Activated naive CD4-positive, alpha-beta T cell treated with anti-CD3 and anti-CD28 coated beads, Interleukin-2, amount 50 U/mL, for 72 hours (primary cell): ENCODE data around the gene KLF12. TPM values are rescaled to one million over a fixed set of nuclear protein-coding genes. Genes with fewer than 3 reads are reported as not detected.

ENCODE experiments used
- ATAC-seq, 2 donors: fragments of 150-1000 bp; cut with Tn5 transposase; 2 replicates each; pipeline ENCODE4 v1.10.0; 2021; ENCODE audit warnings: mild to moderate bottlenecking in 2 of 2, moderate library complexity in 2 of 2
- DNase-seq, 2 donors: peaks; one replicate each; pipeline ENCODE4 v3.0.0; 2021 to 2022; ENCODE audit warnings: low spot score in 2 of 2
- H3K27ac Mint-ChIP-seq, 2 donors: one replicate each; pipeline ENCODE4 v1.8.0; 2022; ENCODE audit warnings: mild to moderate bottlenecking in 2 of 2, mixed read lengths in 2 of 2
- H3K36me3 Mint-ChIP-seq, 2 donors: one replicate each; pipeline ENCODE4 v1.8.0; 2022; ENCODE audit warnings: mixed read lengths in 2 of 2
- H3K9me3 Mint-ChIP-seq, 2 donors: one replicate each; pipeline ENCODE4 v1.8.0; 2022; ENCODE audit warnings: mixed read lengths in 2 of 2
- total RNA-seq, 2 donors: library from RNA; stranded (reverse); gene quantifications; one replicate each; pipeline ENCODE4 v1.2.3, GENCODE V29; 2022

Gene KLF12
- total RNA-seq, 2 donors from 2014 or later: 18.4 to 25.6 TPM

- Mint-ChIP-seq H3K36me3 (peaks cover 22 to 41% of the 10 kb centered on the region in 2 donors), H3K9me3 (peaks cover 12 to 28% of the 10 kb centered on the region in 2 donors), H3K27ac (no peak overlapping the region)
- DNase-seq: no peak
- ATAC-seq: no peak
Measured at GRCh38 chr13:74114641-74115040, 19.6 kb downstream of the KLF12 start.

- H3K9me3 Mint-ChIP-seq: peaks cover 9 to 24% of the 10 kb centered on the region in 2 donors
- DNase-seq (no peak), ATAC-seq (no peak)
- no peak overlapping the region for H3K27ac Mint-ChIP-seq
- peaks cover 18 to 37% of the 10 kb centered on the region in 2 donors for H3K36me3 Mint-ChIP-seq
Measured at GRCh38 chr13:74114202-74114601, 20.0 kb downstream of the KLF12 start.

DNA sequence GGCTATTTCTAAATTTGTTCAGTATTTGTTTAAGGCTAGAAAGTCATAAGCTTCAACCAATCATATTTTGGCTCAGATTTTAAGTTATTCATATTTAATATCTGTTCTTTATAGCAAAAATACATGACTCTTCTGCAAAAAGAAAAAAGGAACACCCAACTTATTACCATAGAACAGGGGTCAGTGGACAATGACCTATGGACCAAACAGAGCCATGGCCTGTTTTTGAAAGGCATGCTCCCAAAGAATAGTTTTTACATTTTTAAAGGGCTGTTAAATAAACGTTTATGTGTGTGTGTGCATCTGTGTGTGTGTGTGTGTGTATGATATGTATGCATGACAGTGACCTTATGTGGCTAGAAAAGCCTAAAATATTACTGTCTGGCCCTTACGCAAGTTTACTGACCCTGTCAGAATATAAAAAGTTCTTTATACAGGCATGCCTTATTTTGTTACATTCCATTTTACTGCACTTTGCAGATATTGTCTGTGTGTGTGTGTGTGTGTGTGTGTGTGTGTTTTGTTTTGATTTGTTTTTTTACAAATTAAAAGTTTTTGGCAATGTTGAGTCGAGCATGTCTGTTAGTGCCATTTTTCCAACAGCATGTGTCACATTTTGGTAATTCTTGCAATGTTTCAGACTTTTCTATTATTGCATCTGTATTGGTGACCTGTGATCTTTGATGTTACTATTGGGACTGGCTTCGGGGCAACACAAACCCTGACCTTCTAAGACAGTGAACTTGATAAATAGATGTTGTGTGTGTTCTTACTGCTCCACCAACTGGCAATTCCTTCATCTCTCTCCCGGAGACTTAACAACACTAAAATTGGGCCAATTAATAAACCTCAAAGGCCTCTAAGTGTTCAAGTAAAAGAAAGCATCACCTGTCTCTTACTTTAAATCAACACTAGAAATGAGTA, 22.0 kb downstream of the KLF12 start:
- no peak for ATAC-seq
- Mint-ChIP-seq H3K27ac (peak overlapping the region in 1 of 2 donors; percentile 3), H3K36me3 (peaks cover 10 to 16% of the 10 kb centered on the region in 2 donors), H3K9me3 (peaks cover 0 to 8% of the 10 kb centered on the region in 2 donors)
- no peak for DNase-seq

GRCh38 chr13:74111399-74111798, 22.8 kb downstream of the KLF12 start:
- peaks cover 10 to 15% of the 10 kb centered on the region in 2 donors for H3K36me3 Mint-ChIP-seq
- H3K9me3 Mint-ChIP-seq: peaks cover 0 to 7% of the 10 kb centered on the region in 2 donors
- DNase-seq (no peak), ATAC-seq (no peak)
- no peak overlapping the region for H3K27ac Mint-ChIP-seq

DNA sequence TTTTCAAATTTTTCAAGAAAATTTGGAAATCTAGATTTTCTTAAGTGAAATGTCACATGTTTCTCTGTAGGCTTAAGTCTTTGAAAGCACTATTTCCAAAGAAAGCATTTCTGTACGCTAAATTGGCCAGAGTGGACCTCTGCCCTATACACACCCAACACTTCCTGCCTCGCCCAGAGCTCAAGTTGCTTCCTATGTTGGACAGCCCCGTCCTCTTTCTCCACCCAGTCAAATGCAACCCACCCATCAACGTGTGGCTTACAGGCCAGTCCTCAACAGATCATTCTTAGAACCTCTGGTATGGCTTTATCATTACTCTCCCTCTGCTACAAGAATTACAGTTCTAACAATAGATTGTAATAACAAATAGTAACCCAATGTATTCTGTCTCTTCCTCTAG, 24.2 kb downstream of the KLF12 start:
- H3K27ac Mint-ChIP-seq: peak overlapping the region; percentile 24 to 53
- no peaks in the 10 kb centered on the region for H3K9me3 Mint-ChIP-seq
- H3K36me3 Mint-ChIP-seq: peaks cover 6 to 7% of the 10 kb centered on the region in 2 donors
- ATAC-seq: no peak
- no peak for DNase-seq

GRCh38 chr13:74107598-74107997, 26.6 kb downstream of the KLF12 start:
- Mint-ChIP-seq H3K9me3 (no peaks in the 10 kb centered on the region), H3K36me3 (peaks cover 2 to 5% of the 10 kb centered on the region in 2 donors), H3K27ac (no peak overlapping the region)
- DNase-seq (no peak), ATAC-seq (no peak)

- Mint-ChIP-seq H3K36me3 (peaks cover 0 to 20% of the 10 kb centered on the region in 2 donors), H3K9me3 (peaks cover 0 to 7% of the 10 kb centered on the region in 2 donors), H3K27ac (no peak overlapping the region)
- no peak for ATAC-seq
- no peak for DNase-seq
Measured at GRCh38 chr13:74105871-74106270, 28.3 kb downstream of the KLF12 start.

DNA sequence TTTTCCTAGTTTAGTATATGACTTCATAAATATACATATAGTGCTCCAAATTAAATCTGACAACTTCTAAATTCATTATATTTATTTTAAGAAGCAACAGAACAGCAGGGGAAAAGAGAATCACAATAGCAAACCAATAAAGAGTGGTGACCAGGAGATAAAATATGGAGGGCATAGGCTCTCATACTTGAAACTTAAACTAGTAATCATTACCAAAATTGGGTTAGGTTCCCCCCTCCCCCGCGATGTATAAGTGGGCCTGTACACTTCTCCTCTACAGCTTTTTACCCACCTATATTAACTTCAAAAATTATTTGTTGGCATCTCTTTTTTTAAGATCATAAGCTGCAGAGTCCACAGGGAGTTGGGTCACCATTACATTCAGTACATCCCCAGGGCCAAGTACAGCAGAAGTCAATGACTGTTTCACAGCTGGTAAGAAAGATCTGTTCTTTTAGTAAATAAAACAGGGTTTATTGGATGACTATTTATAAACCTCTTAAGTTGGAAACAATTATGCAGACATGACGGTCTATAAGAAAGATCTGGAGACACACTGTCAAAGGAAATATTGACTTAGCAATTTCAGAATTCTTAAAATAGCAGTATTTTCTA, 29.4 kb downstream of the KLF12 start:
- H3K27ac Mint-ChIP-seq: no peak overlapping the region
- peak in 1 of 2 donors; percentile 47 for ATAC-seq
- H3K36me3 Mint-ChIP-seq: peaks cover 0 to 22% of the 10 kb centered on the region in 2 donors
- DNase-seq: no peak
- H3K9me3 Mint-ChIP-seq: peaks cover 0 to 8% of the 10 kb centered on the region in 2 donors

DNA sequence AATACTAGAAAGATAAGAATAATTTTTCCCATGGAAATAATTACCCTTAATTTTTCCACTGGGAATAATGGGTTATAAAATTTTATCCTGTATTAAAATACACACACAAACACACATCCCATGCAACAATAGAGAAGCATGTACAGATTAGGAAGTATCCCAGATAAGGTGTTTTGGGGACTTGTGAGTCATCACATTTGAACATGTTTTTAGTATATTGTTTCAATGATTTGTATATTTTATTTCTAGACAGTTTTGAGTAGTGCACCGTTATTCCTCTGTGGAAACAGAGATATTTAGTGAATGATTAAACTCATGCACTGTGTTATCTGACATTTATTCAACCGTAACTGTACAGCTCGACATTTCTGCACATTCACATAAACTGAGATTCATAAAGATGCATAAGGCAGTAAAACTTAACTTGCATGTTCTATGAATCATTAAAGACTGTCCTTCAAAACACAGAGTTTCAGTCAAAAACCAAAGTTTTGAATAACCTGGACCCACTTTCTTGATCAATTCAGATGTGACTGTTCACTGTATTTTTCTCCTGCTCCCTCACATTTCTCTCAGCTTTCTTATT, 30.1 kb downstream of the KLF12 start:
- H3K9me3 Mint-ChIP-seq: peaks cover 0 to 8% of the 10 kb centered on the region in 2 donors
- H3K27ac Mint-ChIP-seq: no peak overlapping the region
- DNase-seq (no peak), ATAC-seq (no peak)
- peaks cover 0 to 22% of the 10 kb centered on the region in 2 donors for H3K36me3 Mint-ChIP-seq

DNA sequence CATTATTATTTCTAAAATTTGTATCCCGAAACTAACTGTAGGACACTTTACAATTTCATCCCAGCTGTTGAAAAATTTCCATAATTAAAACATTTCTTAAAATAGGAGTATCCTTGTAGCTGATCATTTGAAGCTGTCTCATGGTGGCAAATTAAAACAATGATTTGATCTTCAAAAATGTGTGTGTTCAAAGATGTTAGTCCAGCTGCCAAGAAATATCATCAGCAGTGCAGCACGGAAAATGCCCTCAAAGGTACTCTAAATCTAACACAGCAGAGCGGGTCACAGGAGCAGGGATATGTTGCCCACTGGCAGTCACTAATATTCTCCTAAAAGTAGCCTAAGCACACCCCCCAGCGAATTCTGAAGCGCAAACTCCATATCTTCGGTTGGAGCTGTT, 31.0 kb downstream of the KLF12 start:
- Mint-ChIP-seq H3K27ac (no peak overlapping the region), H3K9me3 (peaks cover 0 to 8% of the 10 kb centered on the region in 2 donors), H3K36me3 (peaks cover 0 to 22% of the 10 kb centered on the region in 2 donors)

DNA sequence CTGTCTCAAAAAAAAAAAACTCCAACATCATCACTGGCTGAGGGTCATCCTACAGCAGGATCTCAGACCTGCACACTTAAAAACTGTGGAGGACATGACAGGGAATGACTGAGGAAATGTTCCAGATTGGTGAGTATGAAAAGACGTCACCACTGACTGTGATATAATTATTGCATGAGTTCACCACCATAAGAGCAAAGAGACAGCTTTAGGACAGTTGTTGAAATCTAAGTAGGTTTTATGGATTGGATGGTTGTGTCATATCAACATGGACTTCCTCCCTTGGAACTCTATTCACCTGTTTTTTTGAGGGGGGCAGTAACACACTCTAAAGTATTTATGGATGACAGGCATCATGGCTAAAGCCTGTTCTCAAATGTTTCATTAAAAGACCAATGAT, 31.5 kb downstream of the KLF12 start:
- no peak overlapping the region for H3K27ac Mint-ChIP-seq
- H3K9me3 Mint-ChIP-seq: peaks cover 0 to 8% of the 10 kb centered on the region in 2 donors
- ATAC-seq (no peak), DNase-seq (no peak)
- peaks cover 0 to 22% of the 10 kb centered on the region in 2 donors for H3K36me3 Mint-ChIP-seq

More for the DNA sequence above, 31.0 kb downstream of the KLF12 start:
- ATAC-seq (no peak), DNase-seq (no peak)

- H3K36me3 Mint-ChIP-seq: peaks cover 0 to 22% of the 10 kb centered on the region in 2 donors
Measured at GRCh38 chr13:74101436-74101835, 32.8 kb downstream of the KLF12 start.

GRCh38 chr13:74098077-74098476, 36.1 kb downstream of the KLF12 start:
- Mint-ChIP-seq H3K9me3 (peaks cover 0 to 8% of the 10 kb centered on the region in 2 donors), H3K27ac (no peak overlapping the region), H3K36me3 (peaks cover 0 to 29% of the 10 kb centered on the region in 2 donors)
- no peak for ATAC-seq
- DNase-seq: no peak

More at GRCh38 chr13:74101436-74101835, 32.8 kb downstream of the KLF12 start:
- no peak overlapping the region for H3K27ac Mint-ChIP-seq
- no peak for DNase-seq
- ATAC-seq: no peak
- H3K9me3 Mint-ChIP-seq: peaks cover 0 to 8% of the 10 kb centered on the region in 2 donors

- Mint-ChIP-seq H3K36me3 (peaks cover 0 to 21% of the 10 kb centered on the region in 2 donors), H3K9me3 (peaks cover 0 to 8% of the 10 kb centered on the region in 2 donors), H3K27ac (no peak overlapping the region)
- ATAC-seq (no peak), DNase-seq (no peak)
Measured at GRCh38 chr13:74097116-74097515, 37.1 kb downstream of the KLF12 start.

GRCh38 chr13:74093691-74094090, 40.5 kb downstream of the KLF12 start:
- DNase-seq (no peak), ATAC-seq (no peak)
- Mint-ChIP-seq H3K36me3 (peaks cover 4 to 14% of the 10 kb centered on the region in 2 donors), H3K27ac (no peak overlapping the region), H3K9me3 (no peaks in the 10 kb centered on the region)

DNA sequence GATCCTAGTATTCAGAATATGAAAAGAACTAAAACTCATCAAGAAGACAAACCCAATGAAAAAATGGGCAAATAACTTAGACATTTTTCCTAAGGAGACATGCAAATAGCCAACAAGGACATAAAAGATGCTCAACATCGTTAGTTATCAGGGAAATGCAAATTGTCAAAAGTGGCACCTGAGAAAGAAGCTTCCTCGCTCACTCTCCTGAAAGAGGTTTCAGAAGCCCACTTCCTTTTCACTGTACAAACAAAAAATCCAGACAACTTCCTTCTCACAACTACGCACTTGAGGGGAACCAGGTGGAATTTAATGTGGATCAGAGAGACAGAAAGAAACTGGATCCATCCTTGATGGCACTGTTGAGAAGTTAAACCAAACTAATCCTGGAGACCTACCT, 41.5 kb downstream of the KLF12 start:
- no peak for DNase-seq
- H3K27ac Mint-ChIP-seq: peak overlapping the region in 1 of 2 donors; percentile 33
- no peaks in the 10 kb centered on the region for H3K9me3 Mint-ChIP-seq
- no peak for ATAC-seq
- peaks cover 4 to 14% of the 10 kb centered on the region in 2 donors for H3K36me3 Mint-ChIP-seq
